CD4-positive, CD25-positive, alpha-beta regulatory T cell (primary cell): ENCODE data around the gene ANKRD44. TPM values are rescaled to one million over a fixed set of nuclear protein-coding genes. Genes with fewer than 3 reads are reported as not detected.

ENCODE experiments used
- ATAC-seq, 2 donors: fragments of 150-1000 bp; cut with Tn5 transposase; one replicate each; pipeline ENCODE4 v1.10.0; 2021; ENCODE audit warnings: low read depth in 2 of 2, moderate number of reproducible peaks in 2 of 2, moderate library complexity in 1 of 2
- DNase-seq, 3 donors: peaks; one replicate each; pipeline versions ENCODE4 v3.0.0 to v3.0.0-alpha.2; 2012 to 2022; ENCODE audit warnings: mixed read lengths in 1 of 3
- H3K27ac ChIP-seq: one replicate; pipeline ENCODE4 v1.7.0; 2013; ENCODE audit warnings: mild to moderate bottlenecking, low read length; ENCODE audit not compliant: insufficient read depth, poor library complexity, severe bottlenecking
- H3K27me3 ChIP-seq: one replicate; pipeline ENCODE4 v1.7.0; 2013; ENCODE audit warnings: low read length; ENCODE audit not compliant: control insufficient read depth, insufficient read depth
- H3K36me3 ChIP-seq: one replicate; pipeline ENCODE4 v1.7.0; 2013; ENCODE audit warnings: mild to moderate bottlenecking, low read length, moderate library complexity; ENCODE audit not compliant: control insufficient read depth, insufficient read depth
- H3K4me1 ChIP-seq: 2 replicates; pipeline ENCODE4 v1.7.0; 2013; ENCODE audit warnings: mild to moderate bottlenecking, low read length; ENCODE audit not compliant: insufficient read depth, control insufficient read depth, poor library complexity, severe bottlenecking
- H3K4me3 ChIP-seq: one replicate; pipeline ENCODE4 v1.7.0; 2013; ENCODE audit warnings: low read depth, mild to moderate bottlenecking, low read length, moderate library complexity
- H3K9me3 ChIP-seq, 2 experiments: 1 replicate in 1 of 2; 2 replicates in 1 of 2; pipeline ENCODE4 v1.7.0; 2013; ENCODE audit warnings: low read length in 2 of 2, mild to moderate bottlenecking in 1 of 2, moderate library complexity in 1 of 2; ENCODE audit not compliant: control insufficient read depth in 2 of 2
- H3K27ac Mint-ChIP-seq, 3 donors: one replicate each; pipeline ENCODE4 v1.8.0; 2020 to 2022; ENCODE audit warnings: mild to moderate bottlenecking in 3 of 3, mixed read lengths in 3 of 3, moderate library complexity in 2 of 3
- H3K27me3 Mint-ChIP-seq: one replicate; pipeline ENCODE4 v1.8.0; 2022; ENCODE audit warnings: mild to moderate bottlenecking, mixed read lengths
- H3K36me3 Mint-ChIP-seq: one replicate; pipeline ENCODE4 v1.8.0; 2020; ENCODE audit warnings: mixed read lengths
- H3K4me1 Mint-ChIP-seq, 4 donors: one replicate each; pipeline ENCODE4 v1.8.0; 2020 to 2022; ENCODE audit warnings: mixed read lengths in 4 of 4, mild to moderate bottlenecking in 1 of 4
- H3K4me3 Mint-ChIP-seq, 4 donors: one replicate each; pipeline ENCODE4 v1.8.0; 2020 to 2022; ENCODE audit warnings: mild to moderate bottlenecking in 4 of 4, mixed read lengths in 4 of 4, moderate library complexity in 3 of 4
- H3K9me3 Mint-ChIP-seq, 7 donors: one replicate each; pipeline ENCODE4 v1.8.0; 2020 to 2022; ENCODE audit warnings: mixed read lengths in 7 of 7, mild to moderate bottlenecking in 3 of 7, moderate library complexity in 2 of 7
- polyA plus RNA-seq, 4 donors: library from polyadenylated mRNA; unstranded; fragments of 300-500 nt; fragmentation: Illumina TruSeq; gene quantifications; one replicate each; pipeline ENCODE4 v1.2.3, GENCODE V29; 2021
- total RNA-seq: library from RNA; stranded (reverse); gene quantifications from one replicate; pipeline ENCODE4 v1.2.3, GENCODE V29; 2022

ANKRD44 gene
- total and polyA plus RNA-seq, 5 donors from 2014 or later: 69.6 to 301 (median 85.0) TPM

DNA sequence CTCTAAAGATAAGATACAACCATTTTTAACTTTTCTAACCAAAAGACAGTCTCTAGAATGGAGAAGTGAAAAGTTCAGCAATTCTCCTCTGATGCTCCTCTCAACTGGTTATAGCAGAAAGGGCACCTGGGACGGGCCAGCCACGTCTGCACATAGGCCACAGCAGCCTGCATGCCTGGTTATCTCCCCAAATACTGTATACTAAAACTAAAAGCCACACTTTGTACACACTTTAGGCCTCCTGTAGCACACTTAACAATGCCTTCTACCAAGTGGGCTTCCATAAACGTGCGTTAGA is 179.1 kb downstream of the ANKRD44 start:
- H3K4me3 ChIP-seq: no peak overlapping the region
- no peaks in the 10 kb centered on the region for H3K27me3 ChIP-seq
- Mint-ChIP-seq H3K27me3 (no peaks in the 10 kb centered on the region), H3K4me1 (peaks cover 35 to 88% (median 69%) of the 10 kb centered on the region in 4 donors), H3K4me3 (peak overlapping the region in 1 of 4 donors; percentile 30), H3K36me3 (peaks cover 52% of the 10 kb centered on the region), H3K9me3 (peaks cover 0 to 6% (median 1%) of the 10 kb centered on the region in 7 donors), H3K27ac (peak overlapping the region; percentile 11 to 89 (median 72))
- peak overlapping the region; percentile 37 for H3K27ac ChIP-seq
- H3K36me3 ChIP-seq: peaks cover 45% of the 10 kb centered on the region
- ATAC-seq (peak in 1 of 2 donors; percentile 33), DNase-seq (no peak)
- H3K9me3 ChIP-seq: no peaks in the 10 kb centered on the region
- H3K4me1 ChIP-seq: peaks cover 28% of the 10 kb centered on the region

DNA sequence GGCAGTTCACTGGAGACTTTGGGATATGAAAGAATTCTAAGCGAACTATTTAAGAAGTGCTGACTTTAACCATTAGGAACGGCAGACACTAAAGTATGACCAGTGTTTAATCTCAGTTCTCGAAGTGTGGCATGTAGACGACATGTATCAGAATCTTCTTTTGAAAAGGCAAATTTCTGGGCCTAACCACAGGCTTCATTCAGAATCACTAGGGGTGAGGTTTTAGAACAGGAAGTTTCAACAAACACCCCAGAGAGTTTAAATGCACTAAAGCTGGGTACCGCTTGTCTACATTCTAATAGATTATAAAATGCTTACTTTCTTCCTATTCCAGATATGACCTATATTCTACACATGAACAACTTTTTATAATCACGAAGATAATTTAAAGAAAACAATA is 180.3 kb downstream of the ANKRD44 start:
- H3K9me3 Mint-ChIP-seq: peaks cover 0 to 6% (median 0%) of the 10 kb centered on the region in 7 donors
- Histone ChIP-seq H3K27me3 (no peaks in the 10 kb centered on the region), H3K4me3 (peak overlapping the region; percentile 63), H3K4me1 (peaks cover 25% of the 10 kb centered on the region), H3K36me3 (peaks cover 46% of the 10 kb centered on the region), H3K27ac (peak overlapping the region; percentile 49), H3K9me3 (no peaks in the 10 kb centered on the region)
- DNase-seq (peak in 2 of 3 donors; percentile 46 to 74), ATAC-seq (peak; percentile 75 to 81)
- peak overlapping the region in 3 of 4 donors; percentile 4 to 25 (median 18) for H3K4me3 Mint-ChIP-seq
- peak overlapping the region; percentile 48 to 88 (median 56) for H3K27ac Mint-ChIP-seq
- H3K27me3 Mint-ChIP-seq: no peaks in the 10 kb centered on the region
- H3K4me1 Mint-ChIP-seq: peaks cover 32 to 86% (median 63%) of the 10 kb centered on the region in 4 donors
- H3K36me3 Mint-ChIP-seq: peaks cover 47% of the 10 kb centered on the region

DNA sequence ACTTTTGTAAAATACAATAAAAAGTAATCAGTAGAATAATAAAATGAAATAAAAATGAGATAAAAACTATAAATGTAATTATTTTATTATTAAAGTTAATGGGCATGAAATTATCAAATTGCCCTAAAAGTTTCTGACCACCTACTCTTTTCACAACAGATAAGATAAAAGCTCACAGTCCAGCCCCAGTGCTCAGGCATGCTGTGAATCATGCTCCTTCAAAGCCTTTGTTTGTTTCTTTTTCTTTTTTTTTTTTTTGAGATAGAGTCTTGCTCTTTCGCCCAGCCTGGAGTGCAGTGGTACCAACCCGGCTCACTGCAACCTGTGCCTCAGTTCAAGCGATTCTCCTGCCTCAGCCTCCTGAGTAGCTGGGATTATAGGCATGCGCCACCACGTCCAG is 181.7 kb downstream of the ANKRD44 start:
- H3K4me3 ChIP-seq: no peak overlapping the region
- no peaks in the 10 kb centered on the region for H3K27me3 Mint-ChIP-seq
- H3K9me3 Mint-ChIP-seq: peaks cover 0 to 6% (median 0%) of the 10 kb centered on the region in 7 donors
- H3K4me1 ChIP-seq: peaks cover 25% of the 10 kb centered on the region
- no peaks in the 10 kb centered on the region for H3K27me3 ChIP-seq
- no peak overlapping the region for H3K27ac ChIP-seq
- H3K36me3 ChIP-seq: peaks cover 47% of the 10 kb centered on the region
- no peak overlapping the region for H3K27ac Mint-ChIP-seq
- H3K4me1 Mint-ChIP-seq: peaks cover 33 to 81% (median 60%) of the 10 kb centered on the region in 4 donors
- H3K4me3 Mint-ChIP-seq: no peak overlapping the region
- no peaks in the 10 kb centered on the region for H3K9me3 ChIP-seq
- DNase-seq (no peak), ATAC-seq (no peak)
- H3K36me3 Mint-ChIP-seq: peaks cover 51% of the 10 kb centered on the region

DNA sequence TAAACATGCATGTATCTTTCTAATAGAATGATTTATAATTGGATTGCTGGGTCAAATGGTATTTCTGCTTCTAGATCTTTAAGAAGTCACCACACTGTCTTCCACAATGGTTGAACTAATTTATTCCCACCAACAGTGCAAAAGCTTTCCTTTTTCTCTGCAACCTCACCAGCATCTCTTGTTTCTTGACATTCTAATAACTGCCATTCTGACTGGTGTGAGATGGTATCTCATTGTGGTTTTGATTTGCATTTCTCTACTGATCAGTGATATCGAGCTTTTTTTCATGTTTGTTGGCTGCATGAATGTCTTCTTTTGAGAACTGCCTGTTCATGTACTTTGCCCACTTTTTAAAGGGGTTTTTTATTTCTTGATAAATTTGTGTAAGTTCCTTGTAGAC is 182.5 kb downstream of the ANKRD44 start:
- Mint-ChIP-seq H3K36me3 (peaks cover 51% of the 10 kb centered on the region), H3K4me1 (peaks cover 31 to 82% (median 58%) of the 10 kb centered on the region in 4 donors), H3K9me3 (peaks cover 0 to 6% (median 0%) of the 10 kb centered on the region in 7 donors), H3K27ac (peak overlapping the region in 2 of 3 donors; percentile 29 to 61), H3K4me3 (peak overlapping the region in 3 of 4 donors; percentile 24 to 42 (median 26)), H3K27me3 (no peaks in the 10 kb centered on the region)
- Histone ChIP-seq H3K4me1 (peaks cover 21% of the 10 kb centered on the region), H3K27ac (no peak overlapping the region), H3K4me3 (no peak overlapping the region), H3K9me3 (no peaks in the 10 kb centered on the region), H3K36me3 (peaks cover 49% of the 10 kb centered on the region), H3K27me3 (no peaks in the 10 kb centered on the region)
- DNase-seq: peak in 2 of 3 donors; percentile 40 to 71
- ATAC-seq: no peak

DNA sequence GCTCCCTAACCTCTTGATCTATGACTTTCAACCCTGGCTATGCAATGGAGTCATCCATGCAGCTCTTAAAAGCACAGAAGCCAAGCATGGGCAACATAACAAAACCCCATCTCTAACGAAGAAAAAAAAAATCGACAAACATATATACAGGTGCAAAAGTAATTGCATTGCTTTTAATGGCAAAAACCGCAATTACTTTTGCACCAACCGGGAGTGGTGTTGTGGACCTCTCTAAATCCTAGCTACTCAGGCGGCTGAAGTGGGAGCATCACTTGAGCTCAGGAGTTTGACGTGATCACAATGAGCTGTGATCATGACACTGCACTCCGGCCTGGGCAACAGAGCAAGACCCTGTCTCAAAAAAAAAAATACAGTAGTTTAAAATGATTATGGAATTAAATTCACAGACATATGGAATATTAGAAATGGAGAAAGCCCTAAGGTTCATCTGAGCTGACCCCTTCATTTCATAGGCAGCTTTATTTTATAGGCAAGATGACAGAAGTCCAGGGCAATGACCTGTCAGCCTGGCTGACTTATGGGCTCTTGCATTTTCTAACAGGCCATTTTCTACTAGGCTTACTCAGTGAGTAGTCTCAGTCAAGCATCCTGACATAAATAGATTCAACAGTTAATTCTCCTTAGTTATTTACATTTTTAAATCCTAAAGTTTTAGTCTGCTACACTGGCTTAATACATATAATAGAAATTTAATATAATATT is 183.8 kb downstream of the ANKRD44 start:
- Mint-ChIP-seq H3K4me3 (peak overlapping the region in 1 of 4 donors; percentile 27), H3K36me3 (peaks cover 45% of the 10 kb centered on the region), H3K4me1 (peaks cover 35 to 81% (median 54%) of the 10 kb centered on the region in 4 donors), H3K9me3 (peaks cover 0 to 6% (median 0%) of the 10 kb centered on the region in 7 donors), H3K27ac (peak overlapping the region in 2 of 3 donors; percentile 52 to 83), H3K27me3 (no peaks in the 10 kb centered on the region)
- DNase-seq: no peak
- H3K4me3 ChIP-seq: no peak overlapping the region
- H3K4me1 ChIP-seq: peaks cover 15% of the 10 kb centered on the region
- ATAC-seq: no peak
- H3K27ac ChIP-seq: no peak overlapping the region
- no peaks in the 10 kb centered on the region for H3K27me3 ChIP-seq
- no peaks in the 10 kb centered on the region for H3K9me3 ChIP-seq
- H3K36me3 ChIP-seq: peaks cover 56% of the 10 kb centered on the region

DNA sequence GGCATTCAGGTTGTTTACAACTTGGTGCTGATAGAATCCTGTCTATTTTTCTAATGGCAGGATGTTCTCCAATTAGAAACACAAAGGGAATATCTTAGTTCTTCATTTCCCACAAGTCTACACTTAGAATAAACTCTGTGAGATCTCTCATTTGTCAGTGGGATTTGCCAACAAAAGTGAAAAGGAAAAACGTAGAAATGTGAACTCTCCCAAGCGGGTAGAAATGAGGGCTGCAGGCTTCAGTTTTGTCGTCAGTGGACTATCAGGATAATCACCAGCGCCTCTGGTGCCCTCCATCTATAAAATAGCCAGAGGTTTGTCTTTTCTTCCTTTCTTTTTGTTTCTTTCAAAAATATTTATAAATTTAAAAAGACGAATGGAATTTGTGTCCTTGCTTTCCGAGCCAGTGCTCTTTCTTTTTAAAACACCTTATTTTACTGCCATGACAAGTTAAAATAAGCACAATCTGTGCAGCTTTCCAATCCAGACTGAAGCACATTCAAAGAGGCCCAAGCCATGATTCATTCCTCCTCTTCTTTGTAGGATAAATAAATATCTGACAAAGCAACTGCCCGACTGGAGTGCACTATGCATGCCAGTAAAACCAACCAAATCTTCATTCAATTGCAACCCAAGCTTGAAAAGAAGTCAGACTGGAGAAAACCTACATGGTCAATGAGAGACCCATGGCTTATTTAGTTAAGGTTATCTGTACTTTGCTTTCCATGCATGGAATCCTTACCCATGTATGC is 185.8 kb downstream of the ANKRD44 start:
- peaks cover 67% of the 10 kb centered on the region for H3K36me3 ChIP-seq

DNA sequence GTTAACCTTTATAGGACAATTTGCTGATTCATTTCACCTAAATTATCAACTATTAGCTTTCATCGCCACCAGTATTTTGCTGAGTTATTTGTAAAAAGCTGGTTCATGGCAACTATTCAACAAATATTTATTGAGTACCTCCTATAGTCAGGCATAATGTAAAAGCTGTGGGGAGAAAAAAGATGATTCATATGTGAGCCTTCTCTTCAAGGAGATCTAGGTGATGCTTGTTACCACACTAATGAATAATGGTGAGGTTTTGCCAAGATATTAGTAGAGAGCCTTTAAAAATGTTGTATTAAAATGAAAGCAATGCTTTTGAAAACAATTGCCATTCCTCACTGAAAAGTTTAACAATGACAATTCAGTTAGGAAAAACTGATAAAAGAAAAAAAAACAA is 187.8 kb downstream of the ANKRD44 start:
- H3K36me3 Mint-ChIP-seq: peaks cover 58% of the 10 kb centered on the region
- peaks cover 0 to 1% (median 0%) of the 10 kb centered on the region in 7 donors for H3K9me3 Mint-ChIP-seq
- Histone ChIP-seq H3K9me3 (no peaks in the 10 kb centered on the region), H3K4me3 (no peak overlapping the region), H3K27ac (no peak overlapping the region), H3K4me1 (no peaks in the 10 kb centered on the region), H3K27me3 (no peaks in the 10 kb centered on the region), H3K36me3 (peaks cover 75% of the 10 kb centered on the region)
- no peak for ATAC-seq
- DNase-seq: no peak
- H3K27me3 Mint-ChIP-seq: no peaks in the 10 kb centered on the region
- H3K27ac Mint-ChIP-seq: peak overlapping the region; percentile 34 to 71 (median 56)
- H3K4me1 Mint-ChIP-seq: peaks cover 31 to 58% (median 41%) of the 10 kb centered on the region in 4 donors
- H3K4me3 Mint-ChIP-seq: peak overlapping the region in 1 of 4 donors; percentile 29

More for the DNA sequence above, 185.8 kb downstream of the ANKRD44 start:
- Mint-ChIP-seq H3K27me3 (no peaks in the 10 kb centered on the region), H3K4me1 (peaks cover 33 to 73% (median 51%) of the 10 kb centered on the region in 4 donors), H3K4me3 (no peak overlapping the region), H3K27ac (peak overlapping the region in 1 of 3 donors; percentile 36), H3K9me3 (peaks cover 0 to 6% (median 1%) of the 10 kb centered on the region in 7 donors), H3K36me3 (peaks cover 56% of the 10 kb centered on the region)
- DNase-seq (no peak), ATAC-seq (no peak)
- Histone ChIP-seq H3K4me1 (no peaks in the 10 kb centered on the region), H3K27me3 (no peaks in the 10 kb centered on the region), H3K9me3 (no peaks in the 10 kb centered on the region), H3K4me3 (no peak overlapping the region), H3K27ac (no peak overlapping the region)
